GM12801 (cell line): Measurements from ENCODE around the gene FILIP1.

ENCODE experiments used
- TF ChIP-seq, protein P1 (sequence below): IDR thresholded peaks from one replicate; pipeline ENCODE4 v1.5.1; 2011; ENCODE audit warnings: control low read depth; ENCODE audit not compliant: insufficient read length; ENCODE audit errors: extremely low read depth

FILIP1 gene

DNA sequence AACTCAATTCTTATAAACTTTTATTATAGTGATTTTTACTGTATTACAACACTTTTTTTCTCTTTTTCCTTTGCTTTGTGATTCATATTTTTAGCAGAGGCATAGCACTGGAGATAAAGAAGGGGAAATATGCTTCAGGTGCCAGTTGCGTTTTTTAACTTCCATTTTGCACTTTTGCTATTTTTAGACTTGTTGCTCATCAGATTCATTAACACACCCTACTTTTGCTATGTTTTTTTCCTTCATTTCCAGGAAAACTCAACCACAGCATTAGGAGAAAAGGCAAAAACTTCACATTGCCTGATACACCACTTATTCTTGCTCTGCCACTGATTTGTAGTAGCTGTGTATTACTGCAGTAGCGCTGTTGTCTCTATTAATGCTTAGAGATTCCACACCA is 201.0 kb downstream of the FILIP1 start:
- TF ChIP-seq, protein P1, sequence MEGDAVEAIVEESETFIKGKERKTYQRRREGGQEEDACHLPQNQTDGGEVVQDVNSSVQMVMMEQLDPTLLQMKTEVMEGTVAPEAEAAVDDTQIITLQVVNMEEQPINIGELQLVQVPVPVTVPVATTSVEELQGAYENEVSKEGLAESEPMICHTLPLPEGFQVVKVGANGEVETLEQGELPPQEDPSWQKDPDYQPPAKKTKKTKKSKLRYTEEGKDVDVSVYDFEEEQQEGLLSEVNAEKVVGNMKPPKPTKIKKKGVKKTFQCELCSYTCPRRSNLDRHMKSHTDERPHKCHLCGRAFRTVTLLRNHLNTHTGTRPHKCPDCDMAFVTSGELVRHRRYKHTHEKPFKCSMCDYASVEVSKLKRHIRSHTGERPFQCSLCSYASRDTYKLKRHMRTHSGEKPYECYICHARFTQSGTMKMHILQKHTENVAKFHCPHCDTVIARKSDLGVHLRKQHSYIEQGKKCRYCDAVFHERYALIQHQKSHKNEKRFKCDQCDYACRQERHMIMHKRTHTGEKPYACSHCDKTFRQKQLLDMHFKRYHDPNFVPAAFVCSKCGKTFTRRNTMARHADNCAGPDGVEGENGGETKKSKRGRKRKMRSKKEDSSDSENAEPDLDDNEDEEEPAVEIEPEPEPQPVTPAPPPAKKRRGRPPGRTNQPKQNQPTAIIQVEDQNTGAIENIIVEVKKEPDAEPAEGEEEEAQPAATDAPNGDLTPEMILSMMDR = no peak

DNA sequence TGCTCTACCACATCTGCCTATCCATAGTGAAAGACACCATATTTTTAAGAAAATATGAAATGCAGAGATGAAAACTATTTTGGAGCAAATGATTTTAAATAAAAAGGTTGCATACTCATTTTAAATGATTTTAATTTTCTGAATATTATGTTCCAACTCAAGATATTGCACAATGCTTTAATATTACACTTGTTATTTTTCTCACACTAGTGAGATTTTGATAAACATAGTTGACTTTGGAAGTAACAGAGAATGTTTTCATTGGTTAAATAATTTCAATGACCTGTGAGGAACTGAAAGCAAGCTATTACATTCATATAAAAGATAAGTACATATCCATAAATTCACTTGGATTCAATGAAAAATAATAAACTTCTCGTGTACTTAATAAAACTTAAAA is 201.9 kb downstream of the FILIP1 start:
- TF ChIP-seq, protein P1 = no peak

DNA sequence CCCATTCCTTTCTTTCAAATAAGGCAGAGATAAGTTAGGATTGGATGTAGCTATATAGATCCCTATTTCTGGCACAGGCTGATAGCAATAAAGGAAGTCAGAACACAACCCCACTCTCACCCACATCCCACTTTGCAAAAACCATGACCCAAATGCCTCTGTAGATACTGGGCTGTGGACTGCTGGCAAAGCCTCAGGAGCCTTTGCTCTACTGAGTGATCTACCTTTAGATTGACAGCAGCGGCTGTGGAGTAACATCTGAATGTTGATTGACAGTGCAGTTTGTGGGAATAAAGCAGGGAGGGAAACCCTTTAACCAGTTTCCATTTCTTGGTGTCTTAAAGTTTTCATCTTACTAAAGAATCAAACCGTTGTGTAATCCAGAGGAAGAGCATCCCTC is 202.3 kb downstream of the FILIP1 start:
- TF ChIP-seq, protein P1 = no peak

DNA sequence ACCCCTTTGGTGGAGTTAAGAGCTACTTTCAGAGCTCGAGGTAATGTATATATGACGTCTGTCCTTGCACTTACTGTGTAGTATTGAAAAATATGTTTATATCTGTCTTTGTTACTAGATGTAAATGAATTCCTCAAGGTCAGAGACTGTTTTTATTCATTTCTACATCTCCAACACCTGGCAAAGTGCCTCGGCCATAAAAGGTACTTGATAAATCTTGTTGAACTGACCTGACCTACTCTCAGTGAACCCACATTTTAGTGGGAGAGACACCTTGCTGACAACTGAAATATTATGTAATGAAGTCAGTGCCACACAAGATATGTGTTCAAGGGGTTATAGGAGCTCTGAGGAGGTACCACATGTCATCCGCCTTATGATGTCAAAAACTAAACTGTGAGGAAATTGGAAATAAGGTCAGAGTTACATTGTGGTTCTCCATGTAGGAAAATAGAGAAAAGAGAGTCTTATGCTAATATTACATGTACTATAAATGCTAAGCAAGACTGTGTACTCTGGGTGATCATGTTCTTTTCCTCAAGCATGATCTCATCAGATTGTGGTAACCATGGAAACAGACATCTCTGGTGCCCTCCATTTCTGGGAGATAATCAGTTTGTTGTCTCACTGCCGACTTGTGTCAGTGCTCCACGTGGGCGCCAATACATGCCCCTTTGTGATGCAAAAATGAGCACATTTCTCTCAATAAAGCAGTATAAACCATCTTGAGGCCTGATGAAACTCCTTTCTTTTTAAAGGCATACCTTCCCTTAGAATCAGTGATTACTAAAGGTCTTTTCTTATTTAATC is 203.3 kb downstream of the FILIP1 start:
- TF ChIP-seq, protein P1 = no peak

DNA sequence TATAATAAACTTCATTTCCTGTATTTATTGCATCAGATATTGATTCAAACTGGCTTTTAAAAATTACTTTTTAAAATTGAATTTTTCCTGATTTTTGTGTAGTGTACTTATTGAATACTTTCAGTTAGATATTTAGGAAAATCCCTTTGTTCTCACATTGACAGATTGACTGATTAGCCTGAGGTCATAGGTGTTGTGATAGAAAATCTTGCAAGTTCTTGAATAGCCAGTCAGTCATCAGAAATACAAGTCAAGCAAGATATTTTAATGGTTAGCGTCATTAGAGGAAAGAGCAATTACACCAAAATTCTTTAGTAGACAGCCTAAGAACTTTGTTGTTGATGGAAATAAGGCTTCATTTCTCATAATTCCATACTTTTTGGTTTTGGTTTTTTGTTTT is 205.6 kb downstream of the FILIP1 start:
- TF ChIP-seq, protein P1 = no peak

DNA sequence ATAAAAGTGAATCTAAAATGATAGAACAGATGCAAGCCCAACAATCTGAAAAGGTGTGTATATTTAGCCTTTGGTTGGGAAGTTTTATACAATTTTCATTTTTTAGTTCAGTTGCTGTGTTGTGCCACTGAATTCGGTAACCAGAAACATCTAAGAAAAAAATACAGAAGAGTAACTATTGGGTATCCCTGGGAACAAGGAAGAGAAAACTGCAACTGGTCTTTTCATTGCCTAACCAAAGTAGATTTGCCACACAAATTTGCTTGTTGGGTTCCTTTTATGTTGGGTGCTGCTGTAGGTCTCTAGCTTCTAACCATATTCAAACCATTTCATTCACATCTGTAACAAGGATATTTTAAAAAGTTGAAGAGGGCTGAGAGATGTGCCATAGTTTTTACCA is 206.2 kb downstream of the FILIP1 start:
- TF ChIP-seq, protein P1 = no peak

DNA sequence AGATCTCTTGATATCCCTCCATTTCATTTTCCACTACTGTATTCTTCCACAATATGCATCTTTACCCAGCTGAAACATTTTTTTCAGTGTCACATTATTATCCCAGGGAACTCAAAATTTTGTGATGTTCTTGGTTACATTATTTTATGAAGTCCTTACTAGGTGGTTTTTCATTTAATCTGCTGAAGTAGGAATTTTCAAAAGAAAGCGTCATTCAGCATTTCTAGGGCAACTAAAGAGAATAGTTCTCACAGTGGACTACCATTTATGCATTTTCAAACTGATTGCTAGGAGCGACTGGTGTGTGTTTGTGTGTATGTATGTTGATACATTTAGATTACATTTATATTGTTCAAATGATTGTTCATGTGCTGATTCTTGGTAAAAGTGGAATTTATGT is 206.6 kb downstream of the FILIP1 start:
- TF ChIP-seq, protein P1 = no peak
